Neutrophil (primary cell): ENCODE data around the gene PPM1G.

Experiments used
- H3K27ac ChIP-seq: fragments of 200-600 bp; sonication (generic); 2 replicates; pipeline ENCODE4 v1.5.1; 2016; ENCODE audit warnings: mild to moderate bottlenecking, moderate library complexity
- H3K27me3 ChIP-seq: fragments of 200-600 bp; sonication (generic); 2 replicates; pipeline ENCODE4 v1.6.0; 2016; ENCODE audit warnings: mild to moderate bottlenecking
- H3K36me3 ChIP-seq: fragments of 200-600 bp; sonication (generic); 2 replicates; pipeline ENCODE4 v1.5.1; 2017
- H3K4me1 ChIP-seq, 2 experiments: fragments of 200-600 bp in 1 of 2; sonication (generic) in 1 of 2; 1 replicate in 1 of 2; 2 replicates in 1 of 2; pipeline versions ENCODE4 v1.5.1 to v1.6.1; 2013 to 2016; ENCODE audit warnings: low read depth in 1 of 2, low read length in 1 of 2, mild to moderate bottlenecking in 1 of 2, moderate library complexity in 1 of 2; ENCODE audit not compliant: control insufficient read depth in 1 of 2, insufficient read depth in 1 of 2
- H3K4me3 ChIP-seq, 2 experiments: fragments of 200-600 bp in 1 of 2; sonication (generic) in 1 of 2; 1 replicate in 1 of 2; 2 replicates in 1 of 2; pipeline ENCODE4 v1.5.1; 2013 to 2016; ENCODE audit warnings: low read depth in 1 of 2, low read length in 1 of 2, mild to moderate bottlenecking in 1 of 2, moderate library complexity in 1 of 2
- H3K9me3 ChIP-seq: fragments of 200-600 bp; sonication (generic); 2 replicates; pipeline ENCODE4 v1.5.1; 2016
- CTCF ChIP-seq: fragments of 200-600 bp; sonication (generic); IDR thresholded peaks from 2 replicates; pipeline ENCODE4 v1.5.1; 2016; ENCODE audit warnings: antibody characterized with exemption

The PPM1G gene

GRCh38 chr2:27409321-27410073 is at the start of gene PPM1G:
Gene PPM1G, minus strand, starts transcription at chr2:27409591. Its CDS starts 169 bp downstream, at chr2:27409422.
- peak within 1 kb of the TSS; percentile 88 for H3K27ac ChIP-seq
- TF ChIP-seq CTCF, result peak; percentile 38

GRCh38 chr2:27453968-27454367 is 44.6 kb upstream of the PPM1G start:
- peaks cover 15% of the 10 kb centered on the region for H3K36me3 ChIP-seq
- no peak overlapping the region for H3K27ac ChIP-seq
- TF ChIP-seq CTCF, result no peak
- H3K27me3 ChIP-seq, result no peaks in the 10 kb centered on the region
- H3K4me3 ChIP-seq, result no peak overlapping the region
- H3K9me3 ChIP-seq, result no peaks in the 10 kb centered on the region
- H3K4me1 ChIP-seq, result no peaks in the 10 kb centered on the region

More at GRCh38 chr2:27409321-27410073, at the start of gene PPM1G:
- Histone ChIP-seq H3K9me3 (no peaks in the 10 kb centered on the region), H3K36me3 (no peaks in the 10 kb centered on the region), H3K4me3 (peak within 1 kb of the TSS; percentile 78 to 99), H3K4me1 (peaks cover 21 to 22% of the 10 kb centered on the region in 2 experiments), H3K27me3 (peaks cover 5% of the 10 kb centered on the region)

GRCh38 chr2:27451095-27451494 is 41.7 kb upstream of the PPM1G start:
- Histone ChIP-seq H3K36me3 (peaks cover 4% of the 10 kb centered on the region), H3K4me3 (no peak overlapping the region), H3K9me3 (no peaks in the 10 kb centered on the region), H3K4me1 (no peaks in the 10 kb centered on the region), H3K27me3 (no peaks in the 10 kb centered on the region), H3K27ac (no peak overlapping the region)
- TF ChIP-seq CTCF, result no peak

GRCh38 chr2:27448381-27448780 is 39.0 kb upstream of the PPM1G start:
- Histone ChIP-seq H3K27ac (no peak overlapping the region), H3K36me3 (peaks cover 14% of the 10 kb centered on the region), H3K4me3 (no peak overlapping the region), H3K27me3 (no peaks in the 10 kb centered on the region), H3K9me3 (no peaks in the 10 kb centered on the region), H3K4me1 (no peaks in the 10 kb centered on the region)
- no peak for TF ChIP-seq CTCF

GRCh38 chr2:27446057-27446456 is 36.7 kb upstream of the PPM1G start:
- no peaks in the 10 kb centered on the region for H3K9me3 ChIP-seq
- TF ChIP-seq CTCF, result no peak

More at GRCh38 chr2:27446057-27446456, 36.7 kb upstream of the PPM1G start:
- Histone ChIP-seq H3K27me3 (no peaks in the 10 kb centered on the region), H3K4me3 (no peak overlapping the region), H3K36me3 (peaks cover 38% of the 10 kb centered on the region), H3K27ac (no peak overlapping the region), H3K4me1 (peaks cover 0 to 3% of the 10 kb centered on the region in 2 experiments)
